Ecto neural progenitor cell (in vitro differentiated cells): ENCODE results near the gene KRTAP10-9.
"Not testable (repeated sequence)": the region's sequence is repeated elsewhere in the genome, so short reads cannot be mapped to it uniquely, and the experiment has no call there.

Experiments
- DNase-seq: peaks from one replicate; pipeline ENCODE4 v3.0.0-alpha.2; 2018; ENCODE audit warnings: low spot score

KRTAP10-9 gene

GRCh38 chr21:44640761-44641160 is 13.9 kb downstream of the KRTAP10-9 start:
- DNase-seq: peak; percentile 32

DNA sequence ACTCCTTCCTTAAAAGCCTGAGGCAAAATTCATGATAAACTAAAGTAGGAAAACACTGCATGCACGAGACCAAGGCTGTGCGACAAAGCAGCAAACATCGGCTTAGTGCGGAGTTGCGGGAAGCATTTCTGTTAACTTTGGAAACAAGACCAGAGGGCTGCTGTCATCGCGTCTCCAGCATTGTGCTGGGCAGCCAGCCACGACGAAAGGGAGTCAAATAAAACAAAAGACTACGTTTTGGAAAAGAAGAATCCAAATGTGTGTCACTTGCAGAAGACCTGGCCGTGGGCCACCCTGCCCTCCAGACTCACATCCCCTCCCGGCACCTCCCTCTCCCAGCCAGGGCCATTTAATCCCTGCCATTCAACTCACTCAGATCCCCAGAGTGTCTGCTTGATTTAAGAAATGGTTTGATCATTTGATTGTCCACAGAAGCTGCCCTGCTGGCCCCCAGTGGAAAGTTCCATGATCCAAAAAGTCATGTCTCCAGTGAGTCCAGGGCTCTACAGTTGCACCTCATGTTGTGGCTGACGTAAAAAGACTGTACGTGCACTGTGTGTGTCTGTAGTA is 16.9 kb downstream of the KRTAP10-9 start:
- peak; percentile 45 for DNase-seq

GRCh38 chr21:44644878-44645277 is 18.0 kb downstream of the KRTAP10-9 start:
- DNase-seq: no peak

- DNase-seq: not testable (repeated sequence)
Measured at GRCh38 chr21:44646366-44647221, 19.7 kb downstream of the KRTAP10-9 start, which contains the start of gene KRTAP10-11. TSS of gene KRTAP10-11 (plus strand) at chr21:44646414. CDS start at chr21:44646459, 45 bp downstream.

DNA sequence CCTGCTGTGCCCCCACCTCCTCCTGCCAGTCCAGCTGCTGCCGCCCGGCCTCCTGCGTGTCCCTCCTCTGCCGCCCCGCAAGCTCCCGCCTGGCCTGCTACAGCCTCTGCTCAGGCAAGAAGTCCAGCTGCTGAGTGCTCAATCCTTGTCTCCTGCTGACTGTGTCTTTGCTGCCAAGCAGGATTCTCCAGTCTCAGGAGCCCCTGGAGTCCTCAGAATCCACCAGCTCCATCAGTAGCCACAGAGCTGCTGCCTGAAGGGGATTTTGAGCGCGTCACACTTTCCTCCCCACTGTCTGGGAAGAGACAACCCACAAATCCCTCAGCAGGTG is 20.3 kb downstream of the KRTAP10-9 start:
- DNase-seq: peak; percentile 54

GRCh38 chr21:44648557-44649311 is 21.8 kb downstream of the KRTAP10-9 start:
- DNase-seq: peak; percentile 48

GRCh38 chr21:44649521-44650100 is 22.7 kb downstream of the KRTAP10-9 start:
- DNase-seq: no peak

GRCh38 chr21:44650265-44650972 is 23.5 kb downstream of the KRTAP10-9 start:
- DNase-seq: no peak

- DNase-seq: no peak
Measured at GRCh38 chr21:44650973-44651675, 24.2 kb downstream of the KRTAP10-9 start.

- no peak for DNase-seq
Measured at GRCh38 chr21:44653123-44653522, 26.2 kb downstream of the KRTAP10-9 start.

DNA sequence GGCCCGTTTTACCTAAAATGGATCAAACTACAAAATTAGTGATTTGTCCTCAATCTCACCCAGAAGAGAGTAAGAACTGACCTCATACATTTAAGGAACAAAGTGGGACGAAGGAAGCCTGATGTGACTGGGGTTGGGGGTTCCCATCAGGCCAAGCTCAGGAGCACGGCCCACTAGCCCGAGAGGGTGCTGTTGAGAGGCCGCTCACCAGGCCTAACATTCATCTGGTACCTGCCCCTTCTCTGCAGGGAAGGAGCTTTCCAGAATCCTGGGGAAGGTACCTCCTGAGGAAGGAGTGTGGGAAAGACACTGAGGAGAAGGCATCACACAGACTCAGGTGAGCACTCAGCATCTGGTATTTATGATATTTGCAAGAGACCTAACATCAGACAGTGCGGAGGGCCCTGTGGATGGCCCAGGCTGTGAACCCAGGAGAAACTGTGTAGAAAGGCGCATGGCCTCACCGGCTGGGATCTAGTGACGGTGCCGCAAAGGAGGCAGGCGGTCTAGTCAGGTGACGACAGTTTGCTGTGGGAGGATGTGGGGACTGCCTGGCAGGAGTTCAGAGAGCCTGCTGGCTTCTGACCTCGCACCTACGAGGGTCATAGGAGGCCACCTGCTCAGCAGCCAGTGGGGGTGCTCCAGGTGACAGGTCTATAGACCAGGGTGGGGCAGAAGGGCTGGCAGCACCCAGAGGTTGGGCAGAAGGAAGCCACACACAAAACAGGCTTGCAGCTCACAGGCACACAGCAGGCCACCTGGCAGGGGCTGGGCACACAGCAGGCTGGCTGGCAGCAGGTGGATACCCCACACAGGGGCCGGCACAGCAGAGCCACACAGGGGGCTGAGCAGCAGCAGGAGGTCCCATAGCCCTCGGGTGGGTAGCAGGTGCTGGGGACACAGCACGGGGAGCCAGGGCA is 27.0 kb downstream of the KRTAP10-9 start:
- no peak for DNase-seq

GRCh38 chr21:44654576-44655175 is 27.8 kb downstream of the KRTAP10-9 start, which contains the start of gene KRTAP12-4:
TSS of gene KRTAP12-4 (minus strand) at chr21:44654659. CDS start at chr21:44654614, 45 bp downstream.
- no peak for DNase-seq

DNA sequence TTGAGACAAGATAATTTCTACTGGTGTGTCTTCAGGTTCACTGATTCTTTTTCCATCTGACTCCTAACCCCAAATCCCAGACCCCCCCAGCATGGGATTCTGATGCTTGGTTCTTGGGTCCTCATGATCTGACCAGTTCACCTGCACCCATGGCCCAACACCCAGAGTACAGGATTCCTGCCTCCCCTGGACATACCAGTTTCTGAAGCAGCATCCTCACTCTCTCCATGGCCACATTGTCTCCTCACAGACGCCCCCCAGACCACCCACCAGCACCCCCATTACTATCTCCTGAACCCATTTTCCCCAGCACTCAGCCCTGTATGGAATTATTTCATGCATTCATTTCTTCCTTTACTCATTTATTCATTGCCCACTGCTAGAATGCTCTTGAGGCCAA is 30.0 kb downstream of the KRTAP10-9 start:
- DNase-seq: no peak

- no peak for DNase-seq
Measured at GRCh38 chr21:44657635-44658540, 31.0 kb downstream of the KRTAP10-9 start, which contains the start of gene KRTAP12-3. TSS of gene KRTAP12-3 (plus strand) at chr21:44657932. CDS start at chr21:44657980, 48 bp downstream.

GRCh38 chr21:44658541-44658910 is 31.6 kb downstream of the KRTAP10-9 start:
- no peak for DNase-seq

- no peak for DNase-seq
Measured at GRCh38 chr21:44658913-44659595, 32.2 kb downstream of the KRTAP10-9 start.

GRCh38 chr21:44661567-44661966 is 34.7 kb downstream of the KRTAP10-9 start:
- not testable (repeated sequence) for DNase-seq

GRCh38 chr21:44664691-44665090 is 37.8 kb downstream of the KRTAP10-9 start:
- no peak for DNase-seq
